HTERT RPE-1 (cell line): ENCODE measurements around the gene AGMAT.

ENCODE experiments used
- in situ Hi-C: fragments of 300-500 bp; cut with MboI; formaldehyde crosslinking; loops from 4 replicates; pipeline ENCODE4 v1.14.3; 2020; ENCODE audit warnings: low sequenced_read_pairs

The AGMAT gene

DNA sequence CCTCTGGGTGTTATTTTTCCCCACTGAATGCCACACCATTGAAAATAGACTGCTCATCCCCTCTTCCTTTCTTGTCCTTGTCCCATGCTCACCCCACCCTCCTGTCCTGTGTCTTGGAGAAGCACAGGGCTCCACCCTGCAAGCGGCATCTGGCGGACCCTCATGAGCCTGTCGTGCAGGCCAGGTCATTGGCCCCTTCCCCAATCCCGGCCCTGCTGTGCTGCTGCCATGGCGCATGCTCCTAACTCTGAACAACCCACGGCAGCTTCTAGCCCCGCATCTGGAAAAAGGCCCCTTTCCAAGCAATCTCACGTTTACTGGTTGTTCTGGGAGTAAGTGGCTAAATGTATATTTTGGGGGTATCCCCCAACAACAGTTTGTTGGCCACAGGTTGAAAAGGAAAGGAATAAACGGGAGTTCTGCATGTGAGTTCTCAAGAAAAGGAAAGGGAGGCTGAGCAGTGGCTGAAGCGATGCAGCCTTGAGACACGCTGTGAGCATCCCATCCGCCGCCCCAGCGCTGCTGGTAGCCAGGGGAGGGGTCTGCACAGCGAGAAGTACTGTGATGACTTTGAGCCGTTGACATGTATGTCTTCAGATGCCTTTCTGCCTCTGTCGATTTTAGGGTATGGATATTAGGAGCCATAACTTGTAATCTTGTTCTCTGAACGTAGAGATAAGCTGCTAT lies 16.3 kb downstream of the AGMAT start:
- in situ Hi-C loops = no loop called here

DNA sequence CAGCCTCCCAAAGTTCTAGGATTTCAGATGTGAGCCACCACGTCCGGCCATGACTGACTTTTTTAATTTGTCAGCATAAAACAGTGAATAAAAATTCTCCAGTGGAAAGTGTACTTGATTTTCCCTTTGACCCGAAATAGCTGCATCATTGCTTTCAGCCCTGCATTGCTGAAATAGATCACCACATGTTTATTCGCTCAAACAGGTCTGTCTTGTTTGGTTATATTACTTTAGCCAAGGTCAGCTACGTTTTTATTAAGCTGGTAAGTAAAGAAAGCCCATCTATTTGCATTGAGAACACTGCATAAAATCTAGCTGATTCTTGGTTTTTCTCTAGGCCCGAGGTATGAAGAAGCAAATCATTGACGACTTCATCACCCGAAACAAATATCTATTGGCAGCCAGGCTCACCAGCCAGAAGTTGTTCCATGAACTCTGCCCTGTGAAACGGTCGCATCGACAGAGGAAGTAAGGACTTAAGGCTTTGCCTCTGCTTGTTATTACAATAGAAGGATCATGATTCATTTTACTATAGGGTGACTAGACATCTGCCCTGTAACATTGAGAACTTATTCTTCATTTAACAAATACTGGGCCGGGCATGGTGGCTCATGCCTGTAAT lies 25.6 kb downstream of the AGMAT start:
- in situ Hi-C loops = no loop called here

DNA sequence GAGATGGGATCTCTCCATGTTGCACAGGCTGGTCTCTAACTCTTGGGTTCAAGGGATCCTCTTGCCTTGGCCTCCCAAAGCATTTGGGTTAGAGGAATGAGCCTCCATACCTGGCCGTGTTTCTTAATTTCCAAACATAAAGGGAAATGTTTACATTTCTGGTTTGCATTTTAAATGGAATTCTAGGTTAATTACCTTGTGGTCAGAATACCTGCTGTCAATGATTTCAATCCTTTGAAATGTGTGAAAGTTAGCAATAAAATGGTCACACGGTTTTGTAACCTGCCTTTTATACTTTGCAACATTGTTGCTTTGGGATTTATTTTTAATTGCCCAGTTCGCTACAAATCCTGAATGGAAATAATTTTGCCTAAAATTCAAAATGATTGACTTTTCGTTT lies 26.3 kb downstream of the AGMAT start:
- in situ Hi-C loops = no loop called here

DNA sequence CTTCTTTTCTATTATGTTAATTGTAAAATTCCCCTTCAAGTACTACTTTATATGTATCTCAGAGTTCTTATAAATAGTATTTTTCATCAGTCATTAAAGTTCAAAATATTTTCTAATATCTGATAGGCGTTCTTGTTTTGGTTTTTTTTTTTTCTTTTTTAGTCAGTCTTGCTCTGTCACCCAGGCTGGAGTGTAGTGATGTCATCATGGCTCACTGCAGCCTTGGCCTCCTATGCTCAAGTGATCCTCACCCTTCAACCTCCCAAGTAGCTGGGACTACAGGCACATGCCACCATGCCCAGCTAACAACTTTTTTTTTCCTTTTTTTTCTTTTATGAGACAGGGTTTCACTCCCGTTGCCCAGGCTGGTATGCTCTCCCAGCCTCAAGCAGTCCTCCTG lies 27.3 kb downstream of the AGMAT start:
- in situ Hi-C loops = no loop called here

DNA sequence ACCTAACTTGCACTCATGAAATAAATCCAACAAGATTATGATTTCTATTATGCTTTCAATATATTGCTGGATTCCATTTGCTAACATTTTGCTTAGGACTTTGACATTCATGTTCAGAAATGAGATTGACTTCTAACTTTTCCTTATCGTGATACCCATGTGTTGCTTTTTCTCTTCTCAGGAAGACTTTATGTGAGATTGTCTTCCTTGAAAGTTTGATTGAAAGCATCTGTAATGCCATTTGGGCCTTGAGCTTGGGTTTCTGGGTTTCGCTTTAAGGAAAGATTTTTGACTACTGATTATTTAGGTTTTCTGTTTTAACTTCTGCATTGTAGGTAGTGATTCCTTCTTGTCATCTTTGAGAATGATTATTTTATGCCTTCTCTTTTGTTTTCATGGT lies 27.8 kb downstream of the AGMAT start:
- in situ Hi-C loops = no loop called here

DNA sequence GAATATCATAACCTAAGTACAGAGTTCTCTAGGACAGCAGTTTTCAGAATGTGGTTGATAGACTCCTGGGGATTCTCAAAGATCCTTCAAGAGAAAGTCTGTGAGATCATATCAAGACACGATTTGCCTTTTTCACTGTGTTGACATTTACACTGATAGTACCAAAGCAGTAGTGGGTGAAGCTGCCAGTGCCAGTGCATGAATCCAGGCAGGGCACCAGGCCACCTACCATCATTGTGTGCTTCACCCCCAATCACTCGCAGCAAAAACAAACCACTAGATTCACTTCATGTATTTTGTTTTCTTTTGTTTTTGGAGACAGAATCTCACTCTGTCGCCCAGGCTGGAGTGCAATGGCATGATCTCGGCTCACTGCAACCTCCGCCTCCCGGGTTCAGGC lies 34.3 kb downstream of the AGMAT start:
- in situ Hi-C loops = no loop called here

DNA sequence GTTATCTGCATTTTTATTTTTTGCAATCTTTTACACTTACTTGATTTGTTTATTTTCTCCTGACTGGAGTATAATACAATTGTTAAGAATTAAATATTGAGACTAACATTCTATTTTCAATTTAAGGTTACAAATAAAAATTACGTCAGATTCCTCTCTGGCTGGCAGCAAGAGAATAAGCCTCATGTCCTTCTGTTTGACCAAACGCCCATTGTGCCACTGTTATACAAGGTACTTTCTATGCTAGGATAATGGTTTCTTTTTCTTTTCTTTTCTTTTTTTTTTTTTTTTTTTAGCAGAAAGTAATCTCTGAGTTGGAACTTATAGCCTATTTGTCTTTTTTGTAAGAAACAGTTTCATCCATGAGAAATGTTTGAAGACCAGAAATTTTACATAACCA lies 38.2 kb downstream of the AGMAT start:
- in situ Hi-C loops = no loop called here

DNA sequence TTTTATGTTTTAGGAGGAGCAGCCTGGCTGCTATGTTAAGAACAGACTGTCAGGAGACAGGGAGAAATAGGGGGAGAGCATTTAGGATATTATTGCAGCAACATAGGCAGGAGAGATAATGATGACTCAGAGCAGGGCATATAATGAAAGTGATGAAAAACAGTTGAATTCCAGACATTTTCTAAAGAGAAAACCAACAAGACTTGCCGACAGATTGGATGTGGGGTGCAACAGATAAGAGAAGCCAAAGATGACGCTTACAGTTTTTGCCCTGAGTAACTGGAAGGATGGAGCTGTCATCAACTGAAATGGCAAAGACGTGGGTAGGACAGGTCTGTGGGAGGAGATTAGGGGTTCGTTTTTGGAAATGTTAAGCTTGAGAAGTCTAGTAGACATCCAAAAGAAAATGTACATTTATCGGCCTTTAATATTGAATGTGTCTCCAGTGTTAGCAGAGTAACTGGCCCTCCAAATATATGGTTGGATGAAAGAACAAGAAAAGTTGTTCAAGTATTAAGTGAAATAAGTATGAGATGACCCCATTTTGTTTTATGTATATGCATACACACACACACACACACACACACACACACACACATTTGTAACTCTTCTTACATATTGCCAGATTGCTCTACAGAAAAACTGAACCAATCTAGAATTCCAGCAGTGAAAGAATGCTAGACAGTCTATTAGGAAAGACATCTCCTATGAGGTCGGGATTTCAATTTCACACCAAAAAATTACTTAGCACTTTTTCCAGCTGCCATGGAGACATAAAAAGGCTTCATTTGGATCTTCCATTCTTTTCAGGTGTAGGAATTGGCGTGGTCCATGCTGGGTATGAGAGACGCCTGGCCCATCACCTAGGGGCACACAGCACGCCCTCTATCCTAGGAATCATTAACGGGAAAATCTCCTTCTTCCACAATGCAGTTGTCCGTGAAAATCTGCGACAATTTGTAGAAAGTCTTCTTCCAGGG lies 41.0 kb downstream of the AGMAT start:
- in situ Hi-C loops = no loop called here

DNA sequence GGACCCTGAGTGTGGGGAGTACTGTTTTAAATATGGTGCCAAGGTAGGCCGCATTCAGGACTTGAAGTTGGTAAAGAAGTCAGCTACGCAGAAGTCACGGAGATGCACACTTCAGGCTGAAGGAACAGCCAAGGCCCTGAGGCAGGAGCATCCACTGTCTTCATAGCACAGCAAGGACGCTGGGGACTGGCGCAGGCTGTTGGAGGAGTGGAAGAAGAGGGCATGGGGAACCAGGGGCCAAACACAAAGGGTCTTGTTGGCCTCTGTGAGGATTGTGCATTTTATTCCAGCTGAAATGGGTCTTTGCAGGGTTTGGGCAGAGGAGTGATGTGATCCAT lies 41.6 kb downstream of the AGMAT start:
- in situ Hi-C loops = no loop called here

DNA sequence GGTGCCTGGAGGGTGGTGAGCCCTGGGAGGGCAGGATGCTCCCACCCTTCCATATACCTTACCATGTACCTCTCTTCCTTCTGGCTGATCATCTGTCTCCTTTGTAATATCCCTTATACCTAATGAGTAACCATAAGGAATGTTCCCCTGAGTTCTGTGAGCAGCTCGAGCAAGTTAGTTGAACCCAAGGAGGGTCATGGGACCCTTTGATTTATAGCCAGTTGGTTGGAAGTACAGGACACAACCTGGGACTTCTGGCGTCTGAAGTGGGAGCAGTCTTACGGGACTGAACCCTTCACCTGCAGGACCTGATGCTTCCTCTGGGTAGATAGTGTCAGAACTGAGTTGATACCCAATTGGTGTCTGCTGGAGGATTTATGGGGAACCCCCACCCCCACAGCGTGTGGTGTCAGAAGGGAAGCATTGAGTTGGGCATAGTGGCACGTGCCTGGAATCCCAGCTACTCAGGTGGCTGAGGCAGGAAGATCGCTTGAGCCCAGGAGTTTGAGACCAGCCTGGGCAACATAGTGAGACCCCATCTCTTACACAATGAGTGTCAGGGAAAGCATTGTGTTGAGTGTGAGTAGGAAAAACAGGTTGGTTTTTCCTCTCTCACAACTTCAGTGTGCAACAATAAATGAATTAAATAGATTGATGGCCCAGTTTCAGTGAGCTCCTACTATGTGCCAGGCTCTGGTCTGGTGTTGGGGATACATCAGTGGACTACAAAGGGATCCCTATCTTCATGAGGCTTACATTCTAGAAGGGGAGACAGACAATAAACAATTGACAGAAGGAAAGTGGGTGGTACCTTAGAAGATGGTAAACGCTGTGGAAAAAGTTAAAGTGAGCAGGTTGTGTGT lies 42.2 kb downstream of the AGMAT start:
- in situ Hi-C loops = no loop called here

DNA sequence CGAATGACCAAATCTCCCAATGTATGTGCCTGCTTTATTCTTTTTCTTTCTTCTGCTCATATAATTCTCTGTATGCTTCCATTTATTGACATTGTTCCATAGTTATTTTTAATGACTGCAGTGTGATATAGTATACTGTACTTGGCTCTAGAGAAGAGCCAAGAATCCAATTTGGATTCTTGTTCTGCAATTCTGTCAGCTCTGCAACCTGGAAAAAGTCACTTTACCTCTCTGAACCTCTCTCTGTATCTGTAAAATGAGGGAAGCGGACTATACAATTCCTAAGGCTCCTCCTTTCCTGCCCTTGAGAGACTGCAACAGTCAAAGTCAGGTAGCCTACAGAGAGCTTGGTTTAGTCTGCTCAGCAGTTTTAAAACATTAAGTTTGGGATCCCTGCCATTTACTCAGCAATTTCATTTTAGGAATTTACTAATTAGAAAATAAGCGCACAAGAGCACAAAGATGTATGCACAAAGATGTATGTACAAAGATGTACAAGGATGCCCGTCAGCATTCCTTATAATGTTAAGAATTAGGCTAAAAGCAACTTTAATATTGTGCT lies 43.5 kb downstream of the AGMAT start:
- in situ Hi-C loops = no loop called here

DNA sequence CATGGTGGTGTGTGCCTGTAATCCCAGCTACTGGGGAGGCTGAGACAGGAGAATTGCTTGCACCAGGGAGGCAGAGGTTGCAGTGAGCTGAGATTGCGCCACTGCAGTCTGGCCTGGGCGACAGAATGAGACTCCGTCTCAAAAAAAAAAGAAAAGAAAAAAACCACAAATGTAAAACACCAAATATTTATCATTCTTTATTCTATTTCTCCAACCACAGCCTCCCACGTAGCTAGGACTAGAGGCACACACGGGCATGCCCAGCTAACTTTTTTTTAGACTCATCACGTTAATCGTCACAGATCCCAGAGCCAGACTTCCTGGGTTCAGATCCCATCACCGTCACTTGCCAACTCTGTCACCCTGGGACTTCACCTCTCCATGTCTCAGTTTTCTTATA lies 44.7 kb downstream of the AGMAT start:
- in situ Hi-C loops = no loop called here

DNA sequence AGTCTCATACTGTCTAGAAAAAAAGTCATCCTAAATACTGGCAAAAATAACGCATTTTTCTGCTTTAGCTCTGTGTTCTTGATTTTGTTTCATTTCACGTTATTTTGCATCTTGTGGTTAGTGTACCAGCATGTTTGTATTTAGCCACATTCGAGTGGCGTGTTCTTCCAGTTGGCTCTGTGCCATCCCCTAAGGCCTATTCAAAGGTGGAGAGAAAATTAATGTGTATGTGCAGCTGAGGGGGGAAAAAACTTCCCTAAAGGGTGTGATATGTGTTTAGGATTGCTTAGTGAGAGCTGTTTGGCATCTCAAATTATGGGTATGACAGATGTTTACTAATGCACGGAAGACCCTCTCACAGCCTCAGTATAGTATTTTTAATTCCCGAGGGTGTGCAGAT lies 46.1 kb downstream of the AGMAT start:
- in situ Hi-C loops = no loop called here

DNA sequence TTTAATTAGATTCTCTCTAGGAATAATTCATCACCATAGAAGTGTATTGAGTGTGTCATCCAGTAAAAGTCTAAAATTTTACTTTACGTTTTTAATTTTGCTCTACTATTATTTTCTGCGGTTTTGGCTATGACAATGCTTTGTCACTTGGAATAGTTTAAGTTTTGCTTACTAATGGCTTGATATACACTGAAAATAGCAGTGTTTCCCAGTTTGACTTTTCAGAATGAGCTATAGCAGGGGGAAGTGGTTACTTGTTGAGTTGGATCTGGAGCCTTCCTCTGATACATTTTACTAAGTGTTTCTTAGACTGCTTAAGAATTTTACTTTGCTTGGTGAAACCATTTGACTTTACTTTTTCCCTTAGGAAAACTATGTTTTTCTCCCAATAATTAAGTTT lies 53.2 kb downstream of the AGMAT start:
- in situ Hi-C loops = no loop called here

DNA sequence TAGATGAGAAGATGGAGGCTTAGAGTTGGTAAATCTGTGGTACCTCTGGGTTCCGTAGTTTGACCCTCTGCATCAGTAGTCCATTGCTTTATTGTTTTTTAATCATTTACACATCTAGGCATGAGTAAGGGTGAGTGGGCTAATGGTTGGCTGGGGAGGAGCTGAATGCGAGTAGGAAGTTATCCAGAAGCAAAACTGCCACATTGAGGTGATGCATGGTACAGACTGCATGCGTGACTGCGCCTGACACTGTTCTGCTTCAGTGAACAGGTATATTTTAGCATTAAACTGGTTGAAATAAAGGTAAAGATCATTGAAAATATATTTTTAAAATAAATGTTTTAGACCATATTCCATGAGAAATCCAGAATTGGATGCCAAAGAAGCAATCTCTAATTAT lies 53.8 kb downstream of the AGMAT start:
- in situ Hi-C loops = no loop called here

DNA sequence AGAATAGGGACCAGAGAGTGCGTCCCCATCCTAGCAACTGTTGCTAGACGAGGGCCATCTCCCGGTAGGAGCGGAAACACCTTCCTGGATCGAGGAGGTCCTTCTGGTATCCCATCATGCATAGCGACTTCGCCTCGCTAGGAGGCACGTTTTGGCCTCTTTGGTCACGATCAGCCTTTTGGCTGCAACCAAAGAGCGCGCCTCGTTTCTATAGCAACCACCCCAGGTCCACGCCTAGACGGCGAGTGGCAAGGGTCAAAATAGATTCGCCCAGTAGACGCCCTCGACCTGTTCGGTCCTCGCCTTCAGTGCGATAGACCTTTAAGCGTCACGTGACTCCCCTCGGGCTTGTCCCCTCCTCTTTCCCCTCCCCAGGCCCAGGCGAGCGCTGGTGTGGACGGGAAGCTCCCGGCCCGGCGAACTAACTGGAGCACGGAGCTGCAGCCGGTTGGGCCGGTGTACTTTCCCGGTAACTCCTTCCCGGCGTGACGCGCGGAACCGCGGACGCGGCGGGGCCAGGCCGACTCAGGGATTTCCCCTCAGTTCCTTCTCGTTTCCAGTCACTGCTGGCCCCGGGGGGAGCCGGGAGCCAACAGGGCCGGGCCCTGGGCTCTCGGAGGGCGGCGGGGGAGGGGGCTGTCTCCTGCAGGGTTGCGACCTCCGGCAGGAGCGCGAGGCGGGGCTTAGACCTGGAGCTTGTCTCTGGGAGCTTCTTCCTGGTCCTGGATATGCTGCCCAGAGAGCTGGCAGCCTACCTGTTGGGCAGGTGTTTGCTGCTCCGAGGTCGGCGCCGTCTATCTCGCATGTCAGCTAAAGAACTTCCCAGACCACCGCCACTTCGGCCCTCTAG lies 58.1 kb downstream of the AGMAT start, which contains the start of gene DNAJC16:
DNAJC16 (plus strand) TSS at position 359 of the 850 bp plus-strand sequence. CDS start 2,258 bp downstream, outside the sequence.
- in situ Hi-C loops = no loop called here

DNA sequence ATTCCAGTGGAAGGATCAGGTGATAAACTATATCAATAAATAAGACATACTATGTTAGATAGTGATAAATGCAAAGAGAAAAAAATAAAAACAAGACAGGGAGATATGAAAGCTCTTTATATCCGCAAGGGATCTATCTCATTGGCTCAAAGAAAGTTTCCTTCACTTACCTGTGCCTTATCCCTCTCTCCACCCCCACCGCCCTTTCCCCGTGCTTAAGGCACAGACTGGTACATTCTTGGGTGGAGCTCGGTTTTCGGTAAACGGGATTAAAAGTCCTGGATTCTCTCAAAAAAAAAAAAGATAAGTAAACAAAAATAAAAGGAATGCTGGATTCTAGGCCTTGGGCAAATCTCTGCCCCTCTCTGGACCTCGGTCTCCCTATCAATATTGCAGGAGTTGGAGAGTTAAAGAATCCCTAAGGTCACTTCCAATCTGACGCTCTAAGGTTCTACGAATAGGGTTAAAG lies 58.8 kb downstream of the AGMAT start:
- in situ Hi-C loops = no loop called here

DNA sequence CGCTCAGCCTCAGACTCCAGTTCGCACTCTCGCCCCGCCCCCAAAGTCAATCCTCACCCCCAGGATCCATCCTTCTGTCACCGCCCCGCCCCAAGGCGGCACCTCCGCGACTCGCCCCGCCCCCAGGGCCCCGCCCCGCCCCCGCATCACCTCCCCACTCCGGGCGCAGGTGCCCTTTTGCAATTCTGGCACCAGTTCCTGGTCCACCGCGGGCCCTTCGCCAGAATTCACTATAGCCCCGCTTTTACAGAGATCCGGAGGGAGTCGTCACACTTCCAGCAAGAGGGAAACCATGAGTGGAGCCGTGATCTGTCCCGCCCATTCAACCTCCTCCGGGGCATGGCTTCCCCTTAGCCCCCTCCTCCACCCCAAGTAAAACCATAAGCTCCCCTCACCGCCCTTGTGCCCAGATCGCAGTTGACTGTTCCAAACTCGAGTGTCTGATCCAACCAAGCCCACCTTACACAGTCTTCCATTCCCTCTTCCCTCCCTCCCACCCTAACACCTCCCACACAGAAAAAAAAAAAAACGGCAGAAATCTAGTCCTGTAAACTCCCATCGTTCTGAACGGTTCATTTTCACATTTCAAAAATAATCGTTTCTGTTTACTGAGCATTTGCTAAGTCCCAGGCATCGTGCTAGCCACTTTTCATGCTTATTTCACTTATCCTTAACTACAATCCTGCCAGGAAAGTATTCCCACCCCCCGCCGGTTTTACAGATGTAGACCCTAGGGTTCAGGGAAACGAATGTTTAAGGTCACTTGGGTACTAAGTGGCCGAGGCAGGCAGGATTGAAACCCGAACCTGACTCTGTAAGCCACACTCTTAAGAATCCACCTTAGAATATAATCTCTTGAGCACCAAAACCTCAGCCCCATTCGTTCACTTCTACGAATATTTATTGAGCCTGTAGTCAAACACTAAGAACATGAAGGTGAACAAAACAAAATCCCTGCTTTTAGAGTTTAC lies 59.5 kb downstream of the AGMAT start:
- in situ Hi-C loops = no loop called here
